Forelimb muscle (tissue), 1 donor: ENCODE measurements around the gene RIPOR3. TPM values are rescaled to one million over a fixed set of nuclear protein-coding genes. Genes with fewer than 3 reads are reported as not detected.
"Not testable (repeated sequence)": the region's sequence is repeated elsewhere in the genome, so short reads cannot be mapped to it uniquely, and the experiment has no call there.

Experiments
- DNase-seq: peaks from one replicate; pipeline ENCODE4 v3.0.0-alpha.2; 2013; ENCODE audit warnings: low read depth
- polyA plus RNA-seq: library from polyadenylated mRNA; unstranded; fragments of 120-200 nt; gene quantifications from one replicate; pipeline ENCODE4 v1.2.1, GENCODE V29; 2013; ENCODE audit not compliant: insufficient read length

Gene RIPOR3
- polyA plus RNA-seq, 1 donor = 7.5 TPM

DNA sequence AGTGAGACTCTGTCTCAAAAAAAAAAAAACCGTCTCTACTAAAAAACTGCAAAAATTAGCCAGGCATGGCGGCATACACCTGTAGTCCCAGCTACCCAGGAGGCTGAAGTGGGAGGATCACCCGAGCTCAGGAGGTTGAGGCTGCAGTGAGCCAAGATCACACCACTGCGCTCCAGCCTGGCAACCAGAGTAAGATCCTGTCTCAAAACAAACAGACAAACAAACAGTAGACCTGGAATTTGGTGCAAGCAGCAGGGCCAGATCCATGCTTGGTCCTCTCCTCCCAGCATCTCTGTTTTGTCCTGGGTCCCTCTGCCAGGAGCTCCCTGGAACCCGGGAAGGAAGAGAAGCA, 11.6 kb downstream of the RIPOR3 start:
- no peak for DNase-seq

DNA sequence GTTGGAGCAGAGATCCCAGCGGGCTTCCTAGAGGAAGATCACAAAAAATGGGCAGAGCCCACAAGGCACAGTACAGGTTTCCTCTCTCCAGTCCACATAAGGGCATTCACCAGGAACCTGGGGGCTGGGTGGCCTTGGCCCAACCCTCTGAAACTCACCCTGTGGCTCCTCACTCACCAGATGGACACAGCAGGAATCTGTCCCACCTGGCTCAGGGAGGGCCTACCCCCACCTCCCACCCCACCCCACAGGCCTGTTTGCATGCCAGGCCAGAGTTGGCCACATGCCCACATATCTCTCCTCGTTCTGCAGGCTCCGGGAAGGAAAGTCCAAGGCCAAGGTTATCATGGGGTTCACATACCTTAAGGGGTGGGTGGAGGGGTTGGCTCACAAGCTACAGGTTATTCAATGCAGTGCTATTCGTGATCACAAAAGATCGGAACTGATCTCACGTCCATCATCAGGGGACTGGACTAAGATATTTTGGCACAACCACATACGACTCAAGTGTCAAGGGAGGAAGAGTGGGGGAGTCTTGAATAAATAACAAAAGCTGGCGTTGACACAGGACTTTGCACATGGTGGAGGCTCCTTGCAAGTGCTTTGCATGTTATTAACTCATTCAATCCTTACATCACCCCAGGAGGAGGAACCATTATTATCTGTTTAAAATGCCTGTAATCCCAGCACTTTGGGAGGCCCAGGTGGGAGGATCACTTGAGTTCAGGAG, 13.0 kb downstream of the RIPOR3 start:
- DNase-seq = no peak

- DNase-seq = no peak
These were observed 14.5 kb downstream of the RIPOR3 start for GRCh38 chr20:50676858-50677257.

DNA sequence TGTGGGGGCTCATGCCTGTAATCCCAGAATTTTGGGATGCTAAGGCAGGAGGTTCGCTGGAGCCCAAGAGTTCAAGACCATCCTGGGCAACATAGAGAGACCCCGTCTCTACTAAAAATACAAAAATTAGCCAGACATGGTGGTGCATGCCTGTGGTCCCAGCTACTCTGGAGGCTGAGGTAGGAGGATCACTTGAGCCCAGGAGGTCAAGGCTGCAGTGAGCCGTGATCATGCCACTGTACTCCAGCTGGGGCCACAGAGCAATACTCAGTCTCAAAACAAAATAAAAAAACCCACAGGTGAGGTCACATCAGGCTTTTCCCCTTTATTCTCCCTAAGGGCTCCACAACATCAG, 15.0 kb downstream of the RIPOR3 start:
- not testable (repeated sequence) for DNase-seq

DNA sequence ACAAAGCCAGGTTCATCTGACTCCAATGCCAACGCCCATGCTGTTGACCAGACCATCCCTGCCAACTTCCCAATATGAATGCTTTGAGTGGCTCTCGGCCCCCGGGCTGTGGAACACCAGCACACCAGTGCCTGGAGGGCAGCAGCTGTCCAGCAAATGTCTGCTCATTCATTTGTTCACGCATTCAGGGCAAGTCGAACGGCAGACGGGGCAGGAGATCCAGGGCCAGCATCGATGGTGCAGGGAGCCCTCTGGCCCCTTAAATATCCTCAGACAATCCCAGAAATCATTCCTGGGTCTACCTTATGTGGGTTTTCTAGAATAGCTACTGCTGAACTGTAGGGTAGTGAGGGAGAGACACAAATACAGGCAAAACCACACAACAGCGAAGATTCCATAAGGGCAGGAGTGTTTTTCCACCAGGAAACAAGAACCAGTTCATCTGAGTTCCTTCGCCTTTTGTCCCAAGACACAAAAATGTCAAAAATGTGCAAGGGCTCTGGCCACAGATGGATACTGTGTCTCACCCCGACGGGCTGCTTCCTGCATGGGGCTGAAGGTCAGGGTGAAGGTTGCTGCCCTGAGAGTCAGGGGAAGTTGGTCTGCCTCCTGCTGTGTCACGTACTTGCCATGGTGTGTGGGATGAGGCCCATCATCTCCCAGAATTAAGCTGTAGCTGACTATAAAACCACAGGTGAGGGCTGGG, 15.5 kb downstream of the RIPOR3 start:
- no peak for DNase-seq

DNA sequence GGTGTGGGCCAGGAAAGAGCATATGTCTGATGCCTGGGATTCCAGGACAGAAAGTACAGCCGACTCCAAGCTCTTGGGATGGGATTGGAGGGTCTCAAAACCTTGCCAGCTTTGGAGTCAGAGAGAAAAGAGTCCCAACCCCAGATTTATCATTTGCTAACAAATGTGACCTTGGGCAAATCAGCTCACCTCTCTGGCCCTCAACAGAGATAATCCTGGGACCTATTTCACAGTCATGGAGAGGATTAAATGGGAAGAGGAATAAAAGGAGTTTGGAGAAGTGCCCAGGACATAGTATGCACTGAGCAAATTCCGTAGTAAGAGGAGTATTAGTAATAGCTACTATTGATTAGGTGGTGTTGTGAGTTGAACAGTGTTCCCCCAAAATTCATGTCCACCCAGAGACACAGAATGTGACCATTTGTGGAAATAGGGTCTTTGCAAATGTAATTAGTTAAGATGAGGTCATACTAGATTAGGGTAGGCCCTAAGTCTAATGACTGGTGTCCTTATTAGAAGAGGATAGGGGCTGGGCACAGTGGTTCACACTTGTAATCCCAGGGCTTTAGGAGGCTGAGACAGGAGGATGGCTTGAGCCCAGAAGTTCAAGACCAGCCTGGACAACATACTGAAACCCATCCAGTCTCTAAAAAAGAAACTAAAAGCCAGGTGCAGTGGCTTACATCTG, 17.1 kb downstream of the RIPOR3 start:
- no peak for DNase-seq

DNA sequence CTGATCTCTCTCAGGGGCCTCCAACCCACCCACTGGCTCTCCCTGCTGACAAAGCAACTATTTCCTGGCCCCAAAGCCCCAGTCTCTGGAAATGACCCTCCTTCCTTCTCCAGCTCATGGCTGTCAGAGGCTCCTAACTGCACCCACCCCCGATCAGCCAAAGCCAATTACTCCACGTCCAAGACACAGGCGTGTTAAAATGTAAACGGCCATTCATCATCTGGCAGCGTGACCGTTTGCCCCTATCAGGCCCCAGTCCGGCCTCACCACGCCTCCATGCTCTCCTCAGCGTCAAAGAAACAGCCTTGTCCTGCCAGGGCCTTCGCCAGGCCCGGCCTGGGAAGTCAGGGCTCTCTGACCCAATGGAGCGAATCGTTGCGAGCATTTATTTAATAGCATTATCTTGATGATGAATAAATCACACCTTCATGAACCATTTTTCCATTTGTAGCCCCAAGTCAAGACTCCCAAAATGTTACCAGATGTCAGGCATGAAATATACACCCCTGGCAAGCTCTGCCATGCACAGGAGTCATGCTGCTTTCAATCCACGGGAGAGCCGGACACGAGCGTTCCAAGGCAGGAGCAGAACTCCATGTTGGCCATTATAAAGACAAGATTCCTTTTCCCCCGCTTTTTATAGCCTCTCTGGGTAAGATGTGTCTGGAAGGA, 17.7 kb downstream of the RIPOR3 start:
- no peak for DNase-seq

- no peak for DNase-seq
These were observed 18.2 kb downstream of the RIPOR3 start for GRCh38 chr20:50673146-50673465.

GRCh38 chr20:50672400-50673145, 18.8 kb downstream of the RIPOR3 start:
- no peak for DNase-seq

GRCh38 chr20:50671626-50672025, 19.7 kb downstream of the RIPOR3 start:
- DNase-seq = no peak

GRCh38 chr20:50671010-50671409, 20.3 kb downstream of the RIPOR3 start:
- DNase-seq = not testable (repeated sequence)

- no peak for DNase-seq
These were observed 21.0 kb downstream of the RIPOR3 start for GRCh38 chr20:50670126-50670862.

DNA sequence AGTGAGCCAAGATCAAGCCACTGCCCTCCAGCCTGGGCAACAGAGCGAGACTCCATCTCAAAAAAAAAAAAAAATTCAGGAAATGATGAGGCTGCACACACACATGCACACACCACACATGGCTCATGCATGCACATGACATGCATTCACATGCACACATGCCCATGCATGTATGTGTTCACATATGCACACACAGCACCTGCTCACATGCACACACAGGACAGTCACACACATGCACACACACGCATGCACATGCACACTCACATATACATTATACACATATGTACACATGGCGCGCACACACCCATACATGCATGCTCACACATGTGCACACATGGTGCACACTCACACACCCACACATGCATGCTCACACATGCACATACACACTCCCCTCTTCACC, 22.5 kb downstream of the RIPOR3 start:
- DNase-seq = no peak

DNA sequence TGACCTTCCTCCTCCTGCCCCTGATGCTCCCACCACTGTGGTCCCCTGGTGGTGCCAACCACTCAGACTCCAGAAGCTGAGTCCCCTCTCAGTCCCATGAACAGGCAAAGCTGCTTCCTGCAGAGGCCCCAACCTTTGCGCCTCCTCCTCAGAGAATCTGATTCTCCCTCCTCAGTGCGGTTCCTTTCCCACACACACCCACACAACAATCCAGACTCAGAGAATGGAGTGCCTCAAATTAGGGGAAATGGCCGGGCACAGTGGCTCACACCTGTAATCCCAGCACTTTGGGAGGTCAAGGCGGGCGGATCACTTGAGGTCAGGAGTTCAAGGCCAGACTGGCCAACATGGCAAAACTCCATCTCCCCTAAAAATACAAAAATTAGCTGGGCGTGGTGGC, 23.0 kb downstream of the RIPOR3 start:
- no peak for DNase-seq

DNA sequence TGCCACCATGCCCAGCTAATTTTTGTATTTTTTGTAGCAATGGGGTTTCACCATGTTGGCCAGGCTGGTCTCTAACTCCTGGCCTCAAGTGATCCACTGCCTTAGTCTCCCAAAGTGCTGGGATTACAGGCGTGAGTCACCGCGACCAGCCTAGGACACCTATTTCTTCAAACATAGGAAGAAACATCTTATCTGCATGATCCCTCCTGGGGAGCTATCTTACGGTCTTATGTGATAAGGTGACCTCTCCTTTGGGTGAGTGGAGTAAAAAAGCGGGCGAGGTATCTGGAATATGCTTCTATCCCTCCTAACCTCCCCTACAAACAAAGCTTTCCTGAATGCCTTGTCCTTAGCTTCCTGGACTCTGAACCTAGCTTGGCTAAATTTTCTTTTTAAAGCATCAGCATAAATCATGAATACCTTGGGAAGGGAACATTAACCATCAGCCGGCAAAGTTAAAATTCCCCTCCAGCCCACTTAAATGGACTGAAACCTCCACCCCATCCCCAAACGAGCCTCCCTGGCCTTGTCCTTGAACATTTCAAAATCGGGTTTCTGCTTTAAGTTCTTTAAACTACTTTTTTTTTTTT, 24.5 kb downstream of the RIPOR3 start:
- no peak for DNase-seq

GRCh38 chr20:50664254-50664653, 27.1 kb downstream of the RIPOR3 start:
- no peak for DNase-seq

GRCh38 chr20:50663095-50663821, 28.1 kb downstream of the RIPOR3 start:
- DNase-seq = no peak

DNA sequence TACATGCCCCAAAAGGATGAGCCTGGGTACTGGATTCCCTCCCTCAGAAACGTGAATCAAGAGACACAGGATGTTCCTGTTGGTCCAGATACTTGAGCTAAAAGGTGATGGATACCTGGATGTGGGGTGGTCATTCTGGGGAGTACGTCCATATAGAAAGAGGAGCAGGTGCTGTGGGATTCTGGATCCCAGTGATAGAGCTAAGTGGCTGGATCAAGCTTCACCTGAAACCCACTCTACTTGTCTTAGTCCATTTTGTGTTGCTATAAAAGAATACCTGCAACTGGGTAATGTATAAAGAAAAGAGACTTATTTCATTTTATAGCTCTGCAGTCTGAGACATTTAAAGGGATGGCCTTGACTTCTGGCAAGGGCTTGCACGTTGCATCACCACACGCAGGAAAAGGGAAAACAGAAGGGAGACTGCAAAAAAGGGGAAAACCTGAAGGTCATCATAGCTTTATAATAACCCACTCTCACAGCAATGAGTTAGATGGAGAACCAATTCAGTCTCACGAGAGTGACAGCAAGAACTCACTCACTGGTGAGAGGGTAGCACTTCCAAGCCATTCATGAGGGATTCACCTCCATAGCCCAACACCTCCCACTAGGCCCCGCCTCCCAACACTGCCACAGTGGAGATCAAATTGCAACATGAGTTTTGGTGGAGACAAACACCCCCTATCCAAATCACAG, 31.2 kb downstream of the RIPOR3 start:
- DNase-seq = no peak

DNA sequence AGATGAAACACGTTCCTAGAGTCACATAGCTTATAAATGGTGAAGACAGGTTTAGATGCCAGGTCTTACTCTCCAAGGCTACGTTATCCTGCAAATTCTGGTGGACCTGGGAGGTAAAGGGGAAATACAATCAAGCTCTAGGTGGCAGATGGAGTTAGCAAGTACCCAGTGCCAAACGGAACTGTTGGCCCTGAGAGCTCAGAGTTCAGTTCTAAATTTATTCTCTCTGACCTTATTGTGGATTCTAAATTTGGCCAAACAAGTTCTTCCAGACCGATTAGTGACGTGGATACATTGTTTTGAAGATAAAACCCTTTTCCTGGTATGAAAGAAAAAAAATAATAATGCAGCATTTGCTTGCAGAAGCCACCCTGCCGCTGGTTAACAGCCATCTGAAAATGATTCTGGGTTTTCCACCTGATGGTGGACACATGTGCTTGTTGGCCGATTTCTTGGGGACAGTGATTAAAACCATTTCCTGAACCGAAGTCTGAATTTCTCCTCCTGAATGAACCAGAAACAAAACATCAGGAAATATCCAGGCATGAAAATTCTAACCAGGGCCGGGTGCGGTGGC, 32.5 kb downstream of the RIPOR3 start:
- DNase-seq = no peak
